ENCODE measurements around the gene SHQ1. TPM values are rescaled to one million over a fixed set of nuclear protein-coding genes. Genes with fewer than 3 reads are reported as not detected.

Gene SHQ1
- total and polyA plus RNA-seq, 4 donors: 7.3 to 25.0 (median 16.0) TPM

GRCh38 chr3:72753495-72753894 lies 94.8 kb downstream of the SHQ1 start:
- Histone ChIP-seq H3K9me3 (ENCODE audit: control insufficient read depth in 4 of 4, insufficient read depth in 3 of 4, low read length in 3 of 4) (no peaks in the 10 kb centered on the region), H3K27me3 (ENCODE audit: control insufficient read depth in 3 of 3, insufficient read depth in 3 of 3, low read length in 2 of 3) (no peaks in the 10 kb centered on the region), H3K36me3 (ENCODE audit: control insufficient read depth in 4 of 4, insufficient read depth in 4 of 4, low read length in 4 of 4) (peaks cover 0 to 6% (median 2%) of the 10 kb centered on the region in 4 donors), H3K27ac (ENCODE audit: low read depth in 1 of 2, low read length in 1 of 2) (no peak overlapping the region), H3K4me3 (no peak overlapping the region), H3K9ac (ENCODE audit: insufficient read depth in 1 of 2, low read length in 2 of 2) (no peak overlapping the region), H3K4me1 (ENCODE audit: control insufficient read depth in 5 of 5, insufficient read depth in 5 of 5, low read length in 5 of 5) (peaks cover 0 to 6% (median 4%) of the 10 kb centered on the region in 5 donors)
- no peak for TF ChIP-seq CTCF (IDR thresholded peaks at IDR 0.05; ENCODE audit: control extremely low read depth, extremely low read depth)
- WGBS, 2 donors: 84 to 93% methylated on average over 5 of the region's 5 CpGs
- no peak for ATAC-seq (ENCODE audit: insufficient read depth, low FRiP score)
- DNase-seq: peak in 1 of 3 donors; percentile 49

- no peaks in the 10 kb centered on the region for H3K9me3 ChIP-seq (ENCODE audit: control insufficient read depth in 4 of 4, insufficient read depth in 3 of 4, low read length in 3 of 4)
- H3K36me3 ChIP-seq (ENCODE audit: control insufficient read depth in 4 of 4, insufficient read depth in 4 of 4, low read length in 4 of 4): peaks cover 0 to 2% (median 2%) of the 10 kb centered on the region in 4 donors
- DNase-seq (peak in 1 of 3 donors; percentile 61), ATAC-seq (ENCODE audit: insufficient read depth, low FRiP score) (no peak)
- 78 to 80% methylated on average over 4 of the region's 4 CpGs for WGBS, 2 donors
- H3K27ac ChIP-seq (ENCODE audit: low read depth in 1 of 2, low read length in 1 of 2): no peak overlapping the region
- no peak overlapping the region for H3K4me3 ChIP-seq
- H3K4me1 ChIP-seq (ENCODE audit: control insufficient read depth in 5 of 5, insufficient read depth in 5 of 5, low read length in 5 of 5): peaks cover 0 to 18% (median 12%) of the 10 kb centered on the region in 5 donors
- no peak overlapping the region for H3K9ac ChIP-seq (ENCODE audit: insufficient read depth in 1 of 2, low read length in 2 of 2)
- H3K27me3 ChIP-seq (ENCODE audit: control insufficient read depth in 3 of 3, insufficient read depth in 3 of 3, low read length in 2 of 3): no peaks in the 10 kb centered on the region
- no peak for TF ChIP-seq CTCF (IDR thresholded peaks at IDR 0.05; ENCODE audit: control extremely low read depth, extremely low read depth)
Measured at GRCh38 chr3:72750405-72750965, 97.8 kb downstream of the SHQ1 start.

- ATAC-seq (ENCODE audit: insufficient read depth, low FRiP score) (no peak), DNase-seq (no peak)
- Histone ChIP-seq H3K27me3 (ENCODE audit: control insufficient read depth in 3 of 3, insufficient read depth in 3 of 3, low read length in 2 of 3) (peaks cover 0 to 2% (median 0%) of the 10 kb centered on the region in 3 donors), H3K4me3 (no peak overlapping the region), H3K27ac (ENCODE audit: low read depth in 1 of 2, low read length in 1 of 2) (no peak overlapping the region), H3K36me3 (ENCODE audit: control insufficient read depth in 4 of 4, insufficient read depth in 4 of 4, low read length in 4 of 4) (peaks cover 0 to 2% (median 2%) of the 10 kb centered on the region in 4 donors), H3K9me3 (ENCODE audit: control insufficient read depth in 4 of 4, insufficient read depth in 3 of 4, low read length in 3 of 4) (no peaks in the 10 kb centered on the region), H3K9ac (ENCODE audit: insufficient read depth in 1 of 2, low read length in 2 of 2) (no peak overlapping the region), H3K4me1 (ENCODE audit: control insufficient read depth in 5 of 5, insufficient read depth in 5 of 5, low read length in 5 of 5) (peaks cover 0 to 26% (median 12%) of the 10 kb centered on the region in 5 donors)
- 52 to 78% methylated on average over 6 of the region's 6 CpGs for WGBS, 2 donors
- no peak for TF ChIP-seq CTCF (IDR thresholded peaks at IDR 0.05; ENCODE audit: control extremely low read depth, extremely low read depth)
Measured at GRCh38 chr3:72748659-72749058, 99.6 kb downstream of the SHQ1 start.
